Adrenal gland (tissue), 12 donors: Measurements from ENCODE around the gene ZC2HC1B. TPM values are rescaled to one million over a fixed set of nuclear protein-coding genes. Genes with fewer than 3 reads are reported as not detected.
"Not testable (repeated sequence)": the region's sequence is repeated elsewhere in the genome, so short reads cannot be mapped to it uniquely, and the experiment has no call there.

Experiments
- DNase-seq, 7 donors: peaks; one replicate each; pipeline ENCODE4 v3.0.0-alpha.2; 2019 to 2020
- H3K27ac ChIP-seq, 5 donors: fragments of 200-600 bp; sonication (generic) in 4 of 5; 1 replicate in 3 of 5; 2 replicates in 2 of 5; pipeline versions ENCODE4 v1.5.1 to v1.8.0; 2016 to 2020; ENCODE audit warnings: mild to moderate bottlenecking in 1 of 5
- H3K27me3 ChIP-seq: fragments of 200-600 bp; 2 replicates; pipeline ENCODE4 v1.8.0; 2021
- H3K36me3 ChIP-seq, 2 donors: fragments of 200-600 bp; replicated peaks in 1 of 2; 1 replicate in 1 of 2; 2 replicates in 1 of 2; pipeline versions ENCODE4 v1.5.1 to v1.8.0; 2018 to 2022
- H3K4me1 ChIP-seq, 2 donors: fragments of 200-600 bp; replicated peaks in 1 of 2; 1 replicate in 1 of 2; 2 replicates in 1 of 2; pipeline versions ENCODE4 v1.5.1 to v1.8.0; 2018 to 2021
- H3K4me3 ChIP-seq, 4 donors: fragments of 200-600 bp; sonication (generic) in 3 of 4; one replicate each; pipeline ENCODE4 v1.5.1; 2016 to 2018
- H3K9me3 ChIP-seq, 3 donors: fragments of 200-600 bp; sonication (generic) in 1 of 3; replicated peaks in 1 of 3; 1 replicate in 2 of 3; 2 replicates in 1 of 3; pipeline versions ENCODE4 v1.5.1 to v1.8.0; 2016 to 2021
- CTCF ChIP-seq, 6 experiments: fragments of 450-650 bp in 4 of 6; fragments of 200-600 bp in 2 of 6; sonication (generic) in 1 of 6; IDR thresholded peaks; 1 replicate in 5 of 6; 2 replicates in 1 of 6; pipeline versions ENCODE4 v1.5.1 to v1.8.0; 2016 to 2021; ENCODE audit warnings: antibody characterized with exemption in 6 of 6, mild to moderate bottlenecking in 2 of 6, moderate library complexity in 1 of 6
- POLR2A ChIP-seq, 2 donors: fragments of 450-650 bp; IDR thresholded peaks; one replicate each; pipeline ENCODE4 v1.6.1; 2017; ENCODE audit warnings: antibody characterized with exemption in 2 of 2, mild to moderate bottlenecking in 2 of 2, moderate library complexity in 1 of 2
- WGBS, 4 donors: extraction: QIAGEN DNeasy Blood & Tissue Kit in 2 of 4; methylation state at CpG; one replicate each; pipeline versions ENCODE4 v1.1.5 to v1.1.7; 2013 to 2017; 5-methylcytosine and 5-hydroxymethylcytosine counted together
- intact Hi-C, 2 donors: fragments of 100-400 bp; cut with DNase I; formaldehyde crosslinking; loops; one replicate each; pipeline versions ENCODE4 v1.14.1 to v1.15.0; 2022 to 2023
- polyA plus RNA-seq, 3 donors: library from polyadenylated mRNA; stranded (reverse); fragments of 200-250 nt in 2 of 3; fragments of 350-450 nt in 1 of 3; fragmentation: Illumina TruSeq in 1 of 3; extraction: RNeasy Lipid Tissue Mini Kit (QIAGEN cat#74804) in 1 of 3; gene quantifications; one replicate each; pipeline ENCODE4 v1.2.3, GENCODE V29; 2013 to 2014
- total RNA-seq, 9 donors: library from RNA; depleted of rRNA in 4 of 9; stranded (reverse); fragments of >200 nt in 4 of 9; fragments of 120-200 nt in 1 of 9; fragmentation: NEBNext Ultra II Directional in 1 of 9; extraction: Animal tissue kit (Norgen Biotek cat#: 25700) in 1 of 9; gene quantifications; one replicate each; pipeline versions ENCODE4 v1.1.0 to v1.2.4, GENCODE V29; 2013 to 2023
- donor health status: healthy with polysubstance abuse.
- donor health status: Bipolar disorder and iron deficiency.
- donor health status: DM: yes; HTN: yes; CAD: no.
- donor health status: DM: no; HTN: no; CAD: no.
- donor health status: DM: no; HTN: no; CAD: no.
- donor health status: DM: yes; HTN: yes; CAD: no.

The ZC2HC1B gene
- total and polyA plus RNA-seq, 12 donors, result 0.32 to 1.0 TPM; not detected in 10

GRCh38 chr6:143902827-143903226 lies 38.6 kb downstream of the ZC2HC1B start:
- no peak for TF ChIP-seq CTCF (IDR thresholded peaks at IDR 0.05)
- TF ChIP-seq POLR2A (IDR thresholded peaks at IDR 0.05), result no peak
- H3K27ac ChIP-seq, result no peak overlapping the region

GRCh38 chr6:143911028-143911427 lies 46.8 kb downstream of the ZC2HC1B start:
- intact Hi-C loops, result no loop called here
- 94 to 100% (median 97%) methylated on average over 1 of the region's 1 CpG for WGBS, 4 donors
- DNase-seq, result no peak
- TF ChIP-seq CTCF (IDR thresholded peaks at IDR 0.05) (no peak), POLR2A (IDR thresholded peaks at IDR 0.05) (no peak)
- H3K36me3 ChIP-seq, result no peaks in the 10 kb centered on the region
- H3K27ac ChIP-seq, result no peak overlapping the region
- no peaks in the 10 kb centered on the region for H3K9me3 ChIP-seq
- no peaks in the 10 kb centered on the region for H3K4me1 ChIP-seq
- no peak overlapping the region for H3K4me3 ChIP-seq
- no peaks in the 10 kb centered on the region for H3K27me3 ChIP-seq

More at GRCh38 chr6:143902827-143903226, 38.6 kb downstream of the ZC2HC1B start:
- H3K4me3 ChIP-seq, result no peak overlapping the region
- DNase-seq, result no peak
- H3K27me3 ChIP-seq, result no peaks in the 10 kb centered on the region
- 58 to 82% (median 70%) methylated on average over 2 of the region's 2 CpGs for WGBS, 4 donors
- H3K36me3 ChIP-seq, result no peaks in the 10 kb centered on the region
- intact Hi-C loops, result no loop called here
- no peaks in the 10 kb centered on the region for H3K9me3 ChIP-seq
- peaks cover 0 to 4% of the 10 kb centered on the region in 2 donors for H3K4me1 ChIP-seq

- 90 to 97% methylated on average over 1 of the region's 1 CpG; no CpG with 5 or more reads in 2 of the 4 donors for WGBS, 4 donors
- TF ChIP-seq CTCF (IDR thresholded peaks at IDR 0.05) (no peak), POLR2A (IDR thresholded peaks at IDR 0.05) (no peak)
- no peak overlapping the region for H3K4me3 ChIP-seq
- H3K27ac ChIP-seq, result no peak overlapping the region
- H3K9me3 ChIP-seq, result no peaks in the 10 kb centered on the region
- no peaks in the 10 kb centered on the region for H3K36me3 ChIP-seq
- H3K27me3 ChIP-seq, result no peaks in the 10 kb centered on the region
- intact Hi-C loops, result no loop called here
- H3K4me1 ChIP-seq, result no peaks in the 10 kb centered on the region
- DNase-seq, result no peak
These were observed 48.4 kb downstream of the ZC2HC1B start for GRCh38 chr6:143912671-143913070.

- H3K4me3 ChIP-seq, H3K36me3 ChIP-seq, H3K9me3 ChIP-seq, H3K27ac ChIP-seq, H3K27me3 ChIP-seq, DNase-seq, H3K4me1 ChIP-seq, intact Hi-C loops: not testable (repeated sequence)
- 72 to 94% (median 83%) methylated on average over 4 of the region's 4 CpGs for WGBS, 4 donors
These were observed 52.8 kb downstream of the ZC2HC1B start for GRCh38 chr6:143917026-143917425.

- TF ChIP-seq POLR2A (IDR thresholded peaks at IDR 0.05), result no peak
- TF ChIP-seq CTCF (IDR thresholded peaks at IDR 0.05), result no peak
- no peak for DNase-seq
- WGBS, 4 donors, result 83 to 91% (median 89%) methylated on average over 1 of the region's 1 CpG
- H3K36me3 ChIP-seq, result no peaks in the 10 kb centered on the region
- H3K27me3 ChIP-seq, result no peaks in the 10 kb centered on the region
- H3K4me1 ChIP-seq, result no peaks in the 10 kb centered on the region
- H3K4me3 ChIP-seq, result no peak overlapping the region
- H3K9me3 ChIP-seq, result no peaks in the 10 kb centered on the region
- intact Hi-C loops, result no loop called here
- no peak overlapping the region for H3K27ac ChIP-seq
These were observed 64.6 kb downstream of the ZC2HC1B start for GRCh38 chr6:143928853-143929252.
